Measurements from ENCODE around the gene URM1.

URM1 gene

GRCh38 chr9:128394379-128395168 is 23.4 kb downstream of the URM1 start:
- no peak for TF ChIP-seq CTCF (IDR thresholded peaks at IDR 0.05)

DNA sequence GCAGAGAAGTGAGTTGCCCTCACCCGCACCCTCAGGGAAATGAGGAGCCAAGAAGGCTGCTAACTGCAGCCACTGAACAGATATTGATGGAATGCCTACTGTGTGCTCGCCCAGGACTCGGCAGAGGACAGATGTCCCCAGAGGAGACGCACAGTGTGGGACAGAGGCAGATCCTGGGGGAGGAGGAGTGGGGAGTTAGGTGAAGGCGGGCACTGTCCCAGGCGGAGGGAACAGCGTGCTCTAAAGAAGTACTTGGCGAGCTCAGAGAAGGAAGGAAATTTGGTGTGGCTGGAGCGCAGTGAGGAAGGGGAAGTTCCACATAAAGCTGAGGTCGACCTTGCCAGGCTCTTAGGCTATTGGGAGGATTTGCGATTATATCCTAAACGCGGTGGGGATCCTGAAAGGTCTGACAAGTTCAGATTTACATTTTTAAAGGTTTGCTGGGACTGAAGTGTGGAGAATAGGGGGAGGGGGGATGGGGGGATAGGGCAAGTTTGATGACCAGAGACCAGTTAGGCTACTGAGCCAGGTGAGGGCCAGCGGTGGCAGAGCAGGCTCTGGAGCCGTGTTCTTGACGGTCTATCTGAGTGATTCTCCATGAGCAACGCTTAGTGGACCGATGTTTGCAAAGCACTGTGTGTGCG is 25.9 kb downstream of the URM1 start:
- no peak for TF ChIP-seq CTCF (IDR thresholded peaks at IDR 0.05)

DNA sequence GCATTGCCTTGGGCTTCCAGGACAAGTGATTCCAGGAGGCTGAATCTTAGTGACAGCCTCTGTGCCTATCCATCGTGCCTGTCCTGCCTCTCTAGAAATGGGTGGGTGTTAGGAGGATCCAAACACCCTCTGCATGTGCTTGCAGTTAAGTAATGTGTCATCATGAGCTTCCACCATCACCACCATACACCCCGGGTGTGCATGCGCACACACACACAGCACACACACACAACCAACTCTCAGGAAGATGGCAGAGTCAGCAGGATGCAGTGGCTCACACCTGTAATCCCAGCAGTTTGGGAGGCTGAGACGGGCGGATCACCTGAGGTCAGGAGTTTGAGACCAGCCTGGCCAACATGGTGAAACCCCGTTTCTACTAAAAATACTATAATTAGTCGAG is 26.7 kb downstream of the URM1 start:
- no peak for TF ChIP-seq CTCF (IDR thresholded peaks at IDR 0.05)

DNA sequence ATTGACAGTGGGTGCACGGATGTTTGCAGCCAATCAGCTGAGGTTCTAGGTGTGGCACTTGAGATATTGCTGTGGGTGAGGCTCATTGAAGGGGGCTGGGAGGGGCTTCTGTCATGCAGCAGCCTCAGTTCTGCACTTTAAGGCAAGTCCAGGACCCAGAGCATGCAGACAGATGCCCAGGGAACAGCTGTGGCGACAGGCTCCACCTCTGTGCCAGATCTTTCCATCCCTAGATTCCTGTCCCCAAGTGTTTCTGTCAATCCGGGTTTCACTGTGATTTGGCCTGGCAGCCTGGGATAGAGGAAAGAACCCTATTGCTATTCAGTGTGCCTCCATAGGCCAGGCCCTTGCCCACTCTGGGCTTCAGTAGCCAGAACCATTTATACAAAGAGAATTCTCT is 28.7 kb downstream of the URM1 start:
- TF ChIP-seq CTCF (IDR thresholded peaks at IDR 0.05), result no peak

GRCh38 chr9:128404560-128404959 is 33.4 kb downstream of the URM1 start:
- TF ChIP-seq CTCF (IDR thresholded peaks at IDR 0.05), result no peak

- no peak for TF ChIP-seq CTCF (IDR thresholded peaks at IDR 0.05)
Observed at GRCh38 chr9:128405077-128405779, 34.1 kb downstream of the URM1 start.

DNA sequence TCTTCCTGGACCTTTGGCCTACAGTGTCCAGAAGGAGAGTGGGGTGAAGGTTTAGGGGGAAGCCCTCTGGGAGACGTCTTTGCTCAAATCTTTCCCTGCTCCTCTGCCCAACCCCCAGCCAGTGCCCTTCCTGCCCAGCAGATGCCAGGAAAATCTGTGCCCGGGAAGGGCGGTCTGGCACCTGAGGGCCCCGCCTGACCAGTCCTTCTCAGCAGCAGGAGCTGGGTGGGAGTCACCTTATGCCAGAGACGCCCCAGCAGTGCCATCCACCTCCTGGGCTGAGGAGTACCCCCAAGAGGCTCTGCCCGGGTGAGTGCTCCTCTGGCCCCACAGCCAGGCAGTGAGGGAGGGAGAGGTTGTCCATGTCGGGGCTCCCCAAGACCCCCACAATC is 34.6 kb downstream of the URM1 start:
- TF ChIP-seq CTCF (IDR thresholded peaks at IDR 0.05), result no peak

Measured in LNCAP (cell line).